HG02623 (cell line): ENCODE data around the gene PPA1.
"Not testable (repeated sequence)": the region's sequence is repeated elsewhere in the genome, so short reads cannot be mapped to it uniquely, and the experiment has no call there.

Experiments
- ATAC-seq: cut with Tn5 transposase; IDR thresholded peaks from one replicate; pipeline ENCODE4 v1.9.1; 2021; ENCODE audit warnings: moderate library complexity; ENCODE audit not compliant: unreplicated experiment

The PPA1 gene

DNA sequence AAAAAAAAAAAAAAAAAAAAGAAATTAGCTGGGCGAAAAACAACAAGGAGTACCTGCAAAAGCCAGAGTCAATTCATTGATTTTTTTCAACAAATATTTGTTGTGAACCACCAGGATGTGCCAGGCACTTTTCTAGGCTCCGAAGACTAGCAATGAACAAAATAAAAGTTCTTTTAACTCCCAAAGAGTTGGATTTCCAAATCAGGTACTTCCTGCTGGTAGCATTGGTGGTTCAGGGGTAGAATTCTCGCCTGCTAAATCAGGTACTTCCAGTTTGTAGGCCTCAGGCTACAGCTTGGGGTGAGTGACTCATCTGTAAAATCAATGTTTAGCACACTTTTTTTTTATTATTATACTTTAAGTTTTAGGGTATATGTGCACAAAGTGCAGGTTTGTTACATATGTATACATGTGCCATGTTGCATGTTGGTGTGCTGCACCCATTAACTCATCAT is 10.9 kb downstream of the PPA1 start:
- no peak for ATAC-seq

DNA sequence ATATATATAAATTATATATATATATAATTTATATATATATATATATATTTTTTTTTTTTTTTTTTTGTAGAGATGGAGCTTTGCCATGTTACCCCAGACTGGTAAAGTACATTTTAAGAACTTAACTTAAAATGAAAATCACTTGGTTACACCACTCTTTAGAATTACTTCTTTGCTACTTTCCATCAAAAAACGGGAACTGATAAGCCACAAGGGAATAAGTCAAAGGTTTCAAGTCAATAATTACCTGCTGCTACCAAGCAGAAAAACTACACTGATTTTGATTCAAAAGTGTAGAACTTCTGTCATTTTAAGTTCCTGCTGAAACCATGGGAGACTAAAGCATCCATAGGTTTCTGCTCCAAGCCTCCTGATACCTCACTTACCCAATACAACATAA is 12.2 kb downstream of the PPA1 start:
- ATAC-seq: no peak

- ATAC-seq: no peak
These were observed 20.4 kb downstream of the PPA1 start for GRCh38 chr10:70212879-70213278.

DNA sequence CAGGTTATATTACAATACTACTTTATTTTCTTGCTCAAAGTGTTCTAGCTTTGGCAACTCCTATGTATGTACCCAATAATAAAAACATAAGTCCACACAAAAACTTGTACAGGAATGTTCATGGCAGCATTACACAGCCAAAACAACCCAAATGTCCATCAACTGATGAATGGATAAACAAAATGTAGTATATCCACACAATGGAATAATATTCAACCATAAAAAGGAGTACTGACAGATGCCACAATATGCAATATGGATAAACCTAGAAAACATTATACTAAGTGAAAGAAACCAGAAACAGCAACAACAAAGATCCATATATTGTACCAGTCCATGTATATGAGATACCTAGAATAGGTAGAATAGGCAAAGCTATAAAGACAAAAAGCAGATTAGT is 21.0 kb downstream of the PPA1 start:
- no peak for ATAC-seq

DNA sequence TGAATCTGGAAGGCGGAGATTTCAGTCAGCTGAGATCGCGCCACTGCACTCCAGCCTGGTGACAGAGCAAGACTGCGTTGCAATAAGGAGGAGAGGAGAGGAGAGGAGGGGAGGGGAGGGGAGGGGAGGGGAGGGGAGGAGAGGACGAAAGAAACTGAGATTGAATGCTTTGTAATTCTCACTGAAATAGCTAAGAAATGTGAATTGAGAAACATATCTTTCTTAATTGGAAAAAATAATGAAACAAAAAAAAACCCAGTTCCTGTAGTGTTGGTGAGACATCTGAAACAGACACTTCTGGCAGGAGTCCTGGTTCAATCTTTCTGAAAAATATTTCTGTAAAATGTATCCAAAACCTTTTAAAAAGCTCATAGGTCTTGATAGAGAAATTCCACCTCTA is 26.5 kb downstream of the PPA1 start:
- ATAC-seq: no peak

DNA sequence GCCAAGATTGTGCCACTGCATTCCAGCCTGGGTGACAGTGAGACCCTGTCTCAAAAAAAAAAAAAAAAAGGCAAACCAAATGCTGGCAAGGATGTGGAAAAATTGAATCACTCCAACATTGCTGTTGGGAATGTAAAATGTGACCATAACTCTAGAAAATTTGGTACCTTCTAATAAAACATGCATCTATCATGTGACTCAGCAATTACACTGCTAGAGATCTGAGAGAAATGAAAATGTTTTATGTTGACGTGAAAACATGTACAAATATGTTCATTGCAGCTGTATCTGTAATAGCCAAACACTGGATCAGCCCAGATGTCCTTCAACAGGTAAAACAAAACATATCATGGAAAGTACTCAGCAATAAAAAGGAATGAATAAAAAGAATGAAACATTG is 32.1 kb downstream of the PPA1 start:
- no peak for ATAC-seq

- ATAC-seq: no peak
These were observed 34.3 kb downstream of the PPA1 start for GRCh38 chr10:70198696-70199466.

DNA sequence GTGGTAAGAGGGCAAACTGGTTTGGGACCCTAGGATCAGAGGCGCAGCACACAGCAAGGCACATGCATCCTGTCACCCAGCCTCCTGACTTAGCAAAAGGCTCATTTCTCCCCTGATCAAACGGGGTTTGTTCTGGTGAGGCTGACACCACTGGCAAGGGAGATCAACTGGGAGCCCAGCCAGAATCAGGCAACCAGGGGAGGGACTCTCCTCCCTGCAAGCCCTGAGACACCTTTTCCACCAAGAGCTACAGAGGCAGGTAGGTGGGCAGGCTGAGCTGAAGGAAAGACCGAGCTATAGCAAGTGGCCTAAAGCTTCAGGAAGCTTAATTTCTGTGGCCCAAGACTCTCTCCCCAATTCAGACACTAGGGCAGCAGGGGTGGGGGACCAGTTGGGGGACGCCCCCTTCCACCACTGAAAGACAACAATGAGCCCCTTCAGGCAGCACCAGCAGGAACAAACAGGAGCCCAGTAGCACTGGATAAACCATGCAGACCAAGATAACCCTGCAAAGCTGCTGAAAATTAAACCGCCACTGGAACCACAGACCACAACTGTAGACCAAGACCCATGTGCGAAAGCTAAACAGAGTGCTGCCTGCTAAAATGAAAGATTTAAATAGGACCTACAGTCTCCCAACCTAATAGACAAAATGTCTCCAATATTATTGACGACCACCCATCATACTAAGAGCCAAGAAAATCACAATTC is 35.8 kb downstream of the PPA1 start:
- no peak for ATAC-seq

- ATAC-seq: no peak
These were observed 39.8 kb downstream of the PPA1 start for GRCh38 chr10:70193391-70193844.

DNA sequence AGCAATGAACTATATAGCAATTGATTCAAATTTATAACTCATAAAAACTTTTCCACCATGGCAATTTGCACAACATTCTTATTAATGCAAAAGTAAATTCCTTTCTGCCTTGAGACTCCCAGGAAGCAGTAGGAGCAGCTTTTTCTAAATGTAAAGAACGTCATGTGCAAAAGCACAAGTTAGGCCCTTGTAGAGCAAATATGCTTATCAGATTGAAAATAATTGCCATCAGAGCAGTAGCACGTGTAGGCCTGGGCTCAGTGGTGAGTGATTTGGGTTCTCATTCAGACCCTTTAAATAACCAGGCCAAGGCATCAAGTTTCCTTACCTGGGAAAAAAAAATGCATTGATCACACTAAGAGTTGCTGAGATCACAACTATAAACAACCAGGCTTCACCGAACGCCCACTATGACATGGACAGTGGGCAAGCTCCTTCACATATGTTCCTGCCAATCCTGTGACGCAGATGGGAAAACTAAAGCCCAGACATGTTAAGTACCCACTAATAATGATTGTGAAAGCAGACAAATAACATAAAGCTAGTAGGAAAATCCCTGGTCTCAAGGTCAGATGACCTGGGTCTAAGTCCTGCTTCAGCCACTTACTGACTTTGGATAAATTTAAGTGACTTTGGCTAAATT is 40.8 kb downstream of the PPA1 start:
- no peak for ATAC-seq

DNA sequence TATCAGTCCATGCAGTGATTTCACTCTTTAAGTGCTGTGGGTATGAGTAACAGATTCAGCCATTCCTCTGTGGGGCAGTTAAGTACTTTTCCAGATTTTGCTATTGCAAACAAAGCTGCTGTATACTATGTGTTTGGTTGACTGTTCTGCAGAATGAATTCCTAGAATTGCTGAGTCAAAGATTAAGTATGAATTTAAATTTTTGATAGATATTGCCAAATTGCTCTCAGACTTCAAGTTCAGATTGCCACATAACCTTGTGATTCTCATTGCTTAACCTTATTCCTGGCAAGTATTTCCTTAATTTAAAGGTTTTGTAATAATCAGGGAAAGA is 41.3 kb downstream of the PPA1 start:
- ATAC-seq: no peak

GRCh38 chr10:70191161-70191971 is 41.9 kb downstream of the PPA1 start:
- ATAC-seq: no peak

DNA sequence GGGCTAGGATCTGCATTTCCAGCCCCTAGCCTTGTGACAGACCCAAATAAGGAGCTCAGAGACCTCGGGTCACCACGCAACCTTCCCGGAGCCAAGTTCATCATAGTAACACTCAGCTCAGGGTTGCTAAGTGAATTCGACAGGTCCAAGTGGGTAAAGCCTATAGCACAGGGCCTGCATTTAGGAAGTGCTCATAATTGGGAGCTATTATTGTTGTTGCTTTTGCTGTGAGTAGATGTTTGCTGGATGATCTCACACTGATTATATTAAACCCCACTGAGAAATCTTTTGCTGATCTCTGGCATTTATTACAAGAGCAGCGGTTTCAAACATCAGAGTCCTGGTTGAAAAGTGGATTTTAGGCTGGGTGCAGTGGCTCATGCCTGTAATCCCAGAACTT is 42.6 kb downstream of the PPA1 start:
- no peak for ATAC-seq

DNA sequence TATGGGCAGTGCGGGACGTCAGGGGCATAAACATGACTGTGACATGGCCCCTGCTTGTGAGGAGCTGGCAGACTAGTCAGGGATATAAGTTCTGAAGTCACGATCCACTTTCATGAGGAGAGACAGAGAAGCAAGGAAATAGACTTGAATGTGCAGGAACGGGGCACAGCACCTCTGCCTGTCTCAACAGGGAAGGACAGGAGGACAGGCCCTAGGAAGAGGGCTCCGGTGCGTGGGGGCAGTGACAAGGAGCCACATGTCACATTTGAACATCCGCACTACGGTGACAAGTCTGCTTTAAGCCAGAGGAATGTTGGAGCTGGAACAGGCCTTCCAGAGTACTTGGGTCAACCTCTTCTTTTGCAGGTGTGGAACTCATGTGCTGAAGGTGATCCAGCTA is 43.1 kb downstream of the PPA1 start:
- ATAC-seq: no peak

GRCh38 chr10:70188768-70189167 is 44.5 kb downstream of the PPA1 start:
- no peak for ATAC-seq

DNA sequence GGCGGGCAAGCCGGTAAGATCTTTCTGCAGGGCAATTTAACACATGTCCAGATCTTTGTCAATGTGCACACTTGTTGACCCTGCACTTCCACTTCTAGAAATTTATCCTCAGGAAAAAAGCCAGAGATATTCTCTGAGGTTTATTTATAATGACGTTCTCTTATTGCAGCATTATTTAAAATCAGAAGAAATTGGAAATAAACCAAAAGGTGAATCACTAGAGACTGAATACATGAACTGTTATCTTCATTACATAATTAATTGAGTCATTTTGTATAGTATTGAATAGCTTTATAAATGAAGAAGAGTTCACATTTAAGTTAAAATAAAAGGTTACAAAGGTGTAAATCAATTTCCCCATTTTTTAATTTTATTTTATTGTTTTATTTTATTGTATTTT is 46.7 kb downstream of the PPA1 start:
- ATAC-seq: no peak

DNA sequence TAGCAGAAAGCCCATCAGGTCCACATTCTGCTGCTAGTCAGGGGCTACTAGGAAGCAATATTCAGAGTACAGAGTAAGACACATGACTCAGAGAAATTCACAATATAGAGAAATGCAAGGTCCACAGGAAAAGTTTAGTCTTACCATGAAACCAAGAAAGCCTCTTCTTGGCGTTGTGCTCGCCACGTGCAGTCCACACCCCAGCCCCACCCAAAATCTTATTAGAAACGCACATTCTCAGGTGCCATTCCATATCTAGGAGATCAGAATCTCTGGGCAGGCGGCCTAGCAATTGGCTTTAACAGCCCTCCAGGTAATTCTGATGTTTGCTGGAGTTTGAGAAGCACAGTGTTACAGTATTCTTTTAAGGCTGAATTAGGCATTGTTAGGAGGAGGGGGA is 47.1 kb downstream of the PPA1 start:
- no peak for ATAC-seq

GRCh38 chr10:70183304-70183703 is 49.9 kb downstream of the PPA1 start:
- no peak for ATAC-seq

DNA sequence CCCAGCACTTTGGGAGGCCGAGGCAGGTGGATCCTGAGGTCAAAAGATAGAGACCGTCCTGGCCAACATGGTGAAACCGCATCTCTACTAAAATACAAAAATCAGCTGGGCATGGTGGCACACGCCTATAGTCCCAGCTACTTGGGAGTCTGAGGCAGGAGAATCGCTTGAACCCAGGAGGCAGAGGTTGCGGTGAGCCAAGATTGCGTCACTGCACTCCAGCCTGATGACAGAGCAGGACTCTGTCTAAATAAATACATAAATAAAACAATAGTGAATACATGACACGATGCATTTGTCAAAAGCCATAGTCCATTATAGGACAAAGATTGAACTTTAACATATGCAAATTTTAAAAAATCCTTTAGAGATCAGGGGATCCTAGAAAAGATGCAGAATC is 54.0 kb downstream of the PPA1 start:
- not testable (repeated sequence) for ATAC-seq

DNA sequence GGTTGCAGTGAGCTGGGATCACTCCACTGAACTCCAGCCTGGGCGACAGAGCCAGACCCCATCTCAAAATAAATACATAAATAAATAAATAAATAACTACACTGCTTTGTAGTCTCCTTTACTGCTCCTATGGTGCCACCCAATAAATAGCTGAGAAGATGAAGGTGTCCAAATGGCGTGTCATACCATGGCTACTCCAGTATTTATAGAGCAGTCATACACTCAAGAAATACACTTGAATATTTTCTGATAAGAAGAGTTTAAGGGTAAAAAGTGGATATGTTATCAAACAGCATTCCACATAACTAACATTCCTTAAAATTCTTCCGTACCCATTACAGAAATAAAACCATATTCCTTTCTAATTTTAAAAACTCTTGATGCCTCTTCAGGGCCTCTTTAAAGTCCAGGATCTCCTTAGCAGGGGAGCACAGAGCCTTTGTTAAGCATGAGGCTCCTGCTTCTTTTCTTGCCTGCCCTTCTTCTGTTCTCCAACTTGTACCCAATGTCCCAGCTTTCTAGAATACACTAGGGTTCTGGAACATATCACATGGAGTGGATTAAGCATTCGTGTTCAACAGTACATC is 55.0 kb downstream of the PPA1 start:
- ATAC-seq: no peak

DNA sequence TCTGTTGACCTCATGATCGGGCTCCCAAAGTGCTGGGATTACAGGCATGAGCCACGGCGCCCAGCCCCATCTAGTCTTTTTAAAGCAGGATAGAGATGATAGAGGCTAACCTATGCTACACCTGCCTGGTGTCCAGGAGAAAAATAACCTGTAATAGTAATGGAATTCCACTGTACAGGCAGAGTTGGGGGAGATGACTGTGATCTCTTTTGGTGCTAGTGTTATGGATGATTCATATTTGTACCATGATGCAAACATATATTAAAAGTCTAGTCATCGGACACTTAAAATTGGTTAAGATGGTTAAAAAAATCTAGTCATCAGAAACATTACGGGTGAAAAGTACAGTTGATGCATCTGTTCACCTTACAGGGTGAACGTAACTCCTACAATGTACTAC is 56.8 kb downstream of the PPA1 start:
- no peak for ATAC-seq
